Embryonic facial prominence (tissue), 1 donor: Measurements from ENCODE around the gene TPST1.
"Not testable (repeated sequence)": the region's sequence is repeated elsewhere in the genome, so short reads cannot be mapped to it uniquely, and the experiment has no call there.

Source experiments
- DNase-seq: peaks from one replicate; pipeline ENCODE4 v3.0.0-alpha.2; 2016; ENCODE audit errors: extremely low spot score

The TPST1 gene

GRCh38 chr7:66204822-66205740 lies at the start of gene TPST1:
TSS of gene TPST1 (plus strand) at chr7:66205334. CDS start at chr7:66240426, 35,092 bp downstream.
- DNase-seq: peak; percentile 83

- DNase-seq: not testable (repeated sequence)
These were observed 49.1 kb upstream of the TPST1 start for GRCh38 chr7:66156035-66156434.

- DNase-seq: no peak
These were observed 48.1 kb upstream of the TPST1 start for GRCh38 chr7:66157060-66157459.

GRCh38 chr7:66162622-66163021 lies 42.5 kb upstream of the TPST1 start:
- DNase-seq: no peak

GRCh38 chr7:66163186-66163610 lies 41.9 kb upstream of the TPST1 start:
- DNase-seq: no peak

GRCh38 chr7:66164356-66164755 lies 40.8 kb upstream of the TPST1 start:
- DNase-seq: no peak

- no peak for DNase-seq
These were observed 37.3 kb upstream of the TPST1 start for GRCh38 chr7:66167773-66168387.

- DNase-seq: no peak
These were observed 35.5 kb upstream of the TPST1 start for GRCh38 chr7:66169616-66170015.

GRCh38 chr7:66170309-66171231 lies 34.6 kb upstream of the TPST1 start:
- no peak for DNase-seq

GRCh38 chr7:66172536-66173401 lies 32.4 kb upstream of the TPST1 start:
- DNase-seq: not testable (repeated sequence)

- DNase-seq: no peak
These were observed 31.3 kb upstream of the TPST1 start for GRCh38 chr7:66173856-66174255.

- not testable (repeated sequence) for DNase-seq
These were observed 30.1 kb upstream of the TPST1 start for GRCh38 chr7:66175006-66175405.

- no peak for DNase-seq
These were observed 28.2 kb upstream of the TPST1 start for GRCh38 chr7:66176914-66177313.

GRCh38 chr7:66178258-66178657 lies 26.9 kb upstream of the TPST1 start:
- no peak for DNase-seq

GRCh38 chr7:66181329-66181728 lies 23.8 kb upstream of the TPST1 start:
- DNase-seq: no peak

GRCh38 chr7:66181845-66182244 lies 23.3 kb upstream of the TPST1 start:
- DNase-seq: no peak

GRCh38 chr7:66182920-66183319 lies 22.2 kb upstream of the TPST1 start:
- DNase-seq: no peak

- no peak for DNase-seq
These were observed 21.4 kb upstream of the TPST1 start for GRCh38 chr7:66183700-66184099.

GRCh38 chr7:66185680-66186187 lies 19.4 kb upstream of the TPST1 start:
- no peak for DNase-seq

GRCh38 chr7:66186991-66187390 lies 18.1 kb upstream of the TPST1 start:
- DNase-seq: no peak

- no peak for DNase-seq
These were observed 17.2 kb upstream of the TPST1 start for GRCh38 chr7:66187905-66188304.
